Stimulated activated CD8-positive, alpha-beta memory T cell treated with anti-CD3 and anti-CD28 coated beads, Interleukin-12 subunit alpha, Interleukin-12 subunit beta, amount 100 ng/mL, for 1 hour (primary cell): ENCODE data around the gene BRAF.
"Not testable (repeated sequence)": the region's sequence is repeated elsewhere in the genome, so short reads cannot be mapped to it uniquely, and the experiment has no call there.

Experiments used
- DNase-seq: peaks from one replicate; pipeline ENCODE4 v3.0.0-alpha.2; 2020; ENCODE audit warnings: low read depth

Gene BRAF

DNA sequence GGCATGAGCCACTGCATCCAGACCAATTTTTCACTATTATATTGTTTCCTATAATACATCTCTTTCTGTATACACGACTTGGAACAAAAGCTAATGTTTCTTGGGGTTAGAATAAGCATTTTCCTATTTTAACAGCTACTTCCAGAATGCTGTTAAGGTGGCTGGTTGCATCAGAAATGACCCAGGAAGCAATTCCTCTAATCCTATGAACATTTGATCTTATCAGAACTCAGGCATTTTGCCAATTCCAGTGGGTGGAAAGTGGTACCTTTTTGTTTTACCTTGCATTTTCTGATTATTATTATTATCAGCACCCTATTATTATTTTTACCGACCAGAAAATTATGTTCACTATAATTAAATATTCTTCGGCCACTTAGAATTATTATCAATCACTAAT, 154.9 kb downstream of the BRAF start:
- no peak for DNase-seq

DNA sequence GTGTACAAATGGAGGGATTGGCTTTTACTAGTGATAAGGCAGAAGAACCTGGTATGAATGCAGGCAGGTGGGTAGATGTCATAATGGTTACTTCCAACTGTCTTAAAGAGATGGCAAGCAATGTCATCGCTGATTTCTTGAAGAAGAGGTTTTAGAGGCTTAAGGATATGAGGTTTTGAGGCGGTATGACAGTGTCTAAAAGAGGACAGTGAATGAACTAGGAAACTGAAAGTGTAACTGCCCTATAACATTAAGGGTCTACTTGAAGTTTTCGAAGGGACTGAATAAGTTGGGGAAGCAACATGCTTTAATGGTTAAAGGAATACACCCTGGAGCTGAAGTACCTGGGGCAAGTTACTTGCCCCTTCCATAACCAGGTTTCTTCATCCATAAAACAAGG, 157.3 kb downstream of the BRAF start:
- no peak for DNase-seq

DNA sequence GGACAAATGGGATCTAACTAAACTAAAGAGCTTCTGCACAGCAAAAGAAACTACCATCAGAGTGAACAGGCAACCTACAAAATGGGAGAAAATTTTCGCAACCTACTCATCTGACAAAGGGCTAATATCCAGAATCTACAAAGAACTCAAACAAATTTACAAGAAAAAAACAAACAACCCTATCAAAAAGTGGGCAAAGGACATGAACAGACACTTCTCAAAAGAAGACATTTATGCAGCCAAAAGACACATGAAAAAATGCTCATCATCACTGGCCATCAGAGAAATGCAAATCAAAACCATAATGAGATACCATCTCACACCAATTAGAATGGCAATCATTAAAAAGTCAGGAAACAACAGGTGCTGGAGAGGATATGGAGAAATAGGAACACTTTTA, 159.3 kb downstream of the BRAF start:
- not testable (repeated sequence) for DNase-seq

DNA sequence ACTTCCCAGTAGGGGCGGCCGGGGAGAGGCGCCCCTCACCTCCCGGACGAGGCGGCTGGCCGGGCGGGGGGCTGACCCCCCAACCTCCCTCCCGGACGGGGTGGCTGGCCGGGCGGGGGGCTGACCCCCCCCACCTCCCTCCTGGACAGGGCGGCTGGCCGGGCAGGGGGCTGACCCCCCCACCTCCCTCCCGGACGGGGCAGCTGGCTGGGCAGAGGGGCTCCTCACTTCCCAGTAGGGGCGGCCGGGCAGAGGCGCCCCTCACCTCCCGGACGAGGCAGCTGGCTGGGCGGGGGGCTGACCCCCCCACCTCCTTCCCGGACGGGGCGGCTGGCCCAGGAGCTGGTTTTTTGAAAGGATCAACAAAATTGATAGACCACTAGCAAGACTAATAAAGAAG, 161.6 kb downstream of the BRAF start:
- not testable (repeated sequence) for DNase-seq

DNA sequence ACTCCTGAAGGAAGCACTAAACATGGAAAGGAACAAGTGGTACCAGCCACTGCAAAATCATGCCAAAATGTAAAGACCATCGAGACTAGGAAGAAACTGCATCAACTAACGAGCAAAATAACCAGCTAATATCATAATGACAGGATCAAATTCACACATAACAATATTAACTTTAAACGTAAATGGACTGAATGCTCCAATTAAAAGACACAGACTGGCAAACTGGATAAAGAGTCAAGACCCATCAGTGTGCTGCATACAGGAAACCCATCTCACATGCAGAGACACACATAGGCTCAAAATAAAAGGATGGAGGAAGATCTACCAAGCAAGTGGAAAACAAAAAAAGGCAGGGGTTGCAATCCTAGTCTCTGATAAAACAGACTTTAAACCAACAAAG, 163.4 kb downstream of the BRAF start:
- DNase-seq = not testable (repeated sequence)

DNA sequence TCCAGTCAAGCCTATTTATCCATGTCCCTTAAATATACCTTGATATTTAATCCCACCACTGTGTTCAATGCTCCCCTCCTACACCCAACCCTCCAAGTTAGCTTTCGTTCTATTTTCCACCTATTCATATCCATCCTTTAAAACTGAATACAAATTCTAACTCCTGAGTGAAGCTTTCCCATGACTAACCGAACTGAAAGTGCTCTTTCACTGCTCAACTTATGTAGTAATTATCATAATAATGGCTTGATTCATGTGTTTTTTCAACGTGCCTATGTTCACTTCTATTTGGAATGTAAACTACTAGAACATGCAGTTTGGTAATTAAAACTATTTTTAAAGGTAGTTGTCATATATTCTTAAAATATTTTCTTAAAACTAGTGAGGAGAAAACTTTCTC, 170.2 kb downstream of the BRAF start:
- no peak for DNase-seq

DNA sequence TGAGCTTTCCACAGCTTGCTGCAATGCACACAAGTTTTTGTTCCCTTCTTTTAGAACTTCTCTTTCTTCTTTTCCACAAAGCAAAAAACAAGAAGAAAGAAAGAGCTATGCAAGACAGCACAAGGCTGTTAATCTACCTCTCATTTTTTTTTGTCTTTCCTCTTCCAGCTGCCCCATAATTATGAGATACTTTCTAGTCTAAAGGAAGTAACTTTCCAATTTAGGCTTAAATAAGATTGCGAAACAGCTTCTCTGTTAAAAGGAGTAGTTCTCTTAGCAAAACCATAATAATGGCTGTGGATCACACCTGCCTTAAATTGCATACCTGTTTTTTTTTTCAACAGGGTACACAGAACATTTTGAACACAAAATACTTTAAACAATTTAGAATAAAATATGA, 172.2 kb downstream of the BRAF start:
- no peak for DNase-seq

DNA sequence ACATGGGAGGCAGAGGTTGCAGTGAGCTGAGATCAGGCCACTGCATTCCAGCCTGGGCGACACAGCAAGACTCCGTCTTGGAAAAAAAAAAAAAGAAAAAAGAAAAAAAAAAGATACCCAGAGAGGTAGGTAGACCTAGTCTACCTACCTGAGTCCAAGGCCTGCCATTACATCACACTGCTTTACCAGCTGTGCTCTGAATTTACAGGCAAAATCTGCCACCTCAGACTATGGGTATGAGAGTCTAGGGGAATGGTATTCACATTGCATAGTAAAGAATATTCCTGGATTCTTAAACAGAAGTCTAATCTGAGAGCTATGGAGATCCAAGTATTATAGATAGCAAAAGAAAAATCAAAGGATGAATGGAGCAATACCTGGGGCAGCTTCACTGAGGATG, 178.0 kb downstream of the BRAF start:
- no peak for DNase-seq

DNA sequence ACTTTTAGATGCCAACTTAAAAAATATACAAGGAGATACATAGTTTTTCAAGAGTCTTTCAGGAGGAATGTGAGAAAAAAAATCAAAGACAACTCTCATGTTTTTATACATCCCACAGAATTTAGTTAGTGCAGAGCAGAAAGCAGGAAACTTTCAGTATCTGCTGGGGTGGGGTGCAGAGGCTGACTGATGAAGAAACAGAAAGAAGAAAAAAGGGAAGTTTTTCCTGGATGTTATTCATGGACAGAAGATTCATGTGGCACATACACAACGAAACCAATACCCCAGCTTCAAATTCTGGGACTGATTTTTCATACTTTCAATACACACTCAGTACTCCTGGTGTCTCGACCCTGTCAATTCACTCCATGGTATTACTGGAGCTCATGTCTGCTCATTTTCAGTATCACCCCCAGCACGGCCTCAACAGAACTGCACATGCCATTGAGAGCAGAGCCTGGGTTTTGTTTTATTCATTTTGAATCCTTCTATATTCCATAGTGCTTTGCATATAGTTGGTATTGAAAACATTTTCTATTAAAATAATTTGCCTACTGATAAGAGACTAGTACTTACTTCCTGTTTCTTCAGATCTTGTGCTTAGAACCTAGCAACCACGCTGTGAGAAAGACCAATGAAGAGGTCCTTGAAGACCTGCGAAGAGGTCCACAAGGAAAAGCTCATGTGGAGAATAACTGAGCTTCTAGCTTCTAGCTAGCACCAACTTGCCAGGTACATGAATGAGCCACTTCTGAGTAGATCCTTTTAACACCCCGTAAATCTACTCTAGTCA, 179.3 kb downstream of the BRAF start:
- DNase-seq = no peak

DNA sequence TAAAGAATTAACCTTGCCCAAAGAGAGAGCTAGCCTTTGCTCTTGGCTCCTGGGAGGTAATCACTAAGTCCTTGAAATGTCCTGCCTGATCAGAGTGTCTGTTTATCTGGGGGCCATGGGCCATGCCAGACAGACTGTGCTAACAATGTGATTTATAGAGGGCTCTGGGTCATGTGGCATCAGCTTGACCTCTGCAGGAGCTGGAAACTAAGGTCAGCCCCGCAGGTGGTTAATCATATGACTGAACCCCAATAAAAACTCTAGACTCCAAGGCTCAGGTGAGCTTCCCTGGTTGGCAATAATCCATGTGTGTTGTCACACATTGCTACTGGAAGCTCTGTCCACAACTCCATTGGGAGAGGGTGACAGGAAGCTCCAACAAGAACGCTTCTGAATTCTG, 180.7 kb downstream of the BRAF start:
- no peak for DNase-seq

DNA sequence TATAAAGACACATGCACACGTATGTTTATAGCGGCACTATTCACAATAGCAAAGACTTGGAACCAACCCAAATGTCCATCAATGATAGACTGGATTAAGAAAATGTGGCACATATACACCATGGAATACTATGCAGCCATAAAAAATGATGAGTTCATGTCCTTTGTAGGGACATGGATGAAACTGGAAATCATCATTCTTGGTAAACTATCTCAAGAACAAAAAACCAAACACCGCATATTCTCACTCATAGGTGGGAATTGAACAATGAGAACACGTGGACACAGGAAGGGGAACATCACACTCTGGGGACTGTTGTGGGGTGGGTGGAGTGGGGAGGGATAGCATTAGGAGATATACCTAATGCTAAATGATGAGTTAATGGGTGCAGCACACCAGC, 181.5 kb downstream of the BRAF start:
- DNase-seq = not testable (repeated sequence)

DNA sequence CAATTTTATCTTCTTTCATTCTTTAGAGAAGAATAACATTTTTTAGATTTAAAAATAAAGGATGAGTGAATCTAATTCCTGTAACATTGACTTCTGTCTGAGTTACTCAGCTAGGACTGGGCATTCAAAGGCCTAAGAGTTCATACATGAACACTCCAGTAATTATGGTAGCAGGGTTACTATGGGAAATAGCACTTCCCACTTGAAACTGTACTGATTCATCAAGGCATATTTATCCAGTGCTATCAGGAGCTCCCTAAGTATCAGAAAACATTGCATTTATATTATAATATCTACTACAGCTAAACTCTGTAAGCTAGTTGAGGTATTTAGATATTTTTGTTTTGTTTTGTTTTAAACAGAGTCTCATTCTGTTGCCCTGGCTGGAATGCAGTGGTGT, 186.4 kb downstream of the BRAF start:
- DNase-seq = no peak

DNA sequence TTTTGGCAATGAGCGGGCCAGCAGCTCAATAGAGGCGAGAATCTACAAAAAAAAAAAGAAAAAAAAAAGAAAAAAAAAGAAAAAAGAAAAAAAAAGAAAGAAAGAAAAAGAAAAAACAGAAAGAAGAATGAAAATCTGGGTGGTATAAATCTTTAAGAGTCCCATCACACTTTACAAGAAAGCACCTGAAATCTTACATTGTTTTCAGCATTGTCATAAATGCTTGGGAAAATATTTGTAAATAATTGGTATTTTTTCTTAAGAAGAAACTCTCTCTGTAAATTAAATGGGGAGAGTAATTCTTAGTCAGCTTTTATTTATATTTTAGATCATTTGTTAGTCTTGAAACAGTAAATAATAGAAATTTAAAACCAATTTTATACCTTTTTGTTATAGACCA, 190.0 kb downstream of the BRAF start:
- no peak for DNase-seq

DNA sequence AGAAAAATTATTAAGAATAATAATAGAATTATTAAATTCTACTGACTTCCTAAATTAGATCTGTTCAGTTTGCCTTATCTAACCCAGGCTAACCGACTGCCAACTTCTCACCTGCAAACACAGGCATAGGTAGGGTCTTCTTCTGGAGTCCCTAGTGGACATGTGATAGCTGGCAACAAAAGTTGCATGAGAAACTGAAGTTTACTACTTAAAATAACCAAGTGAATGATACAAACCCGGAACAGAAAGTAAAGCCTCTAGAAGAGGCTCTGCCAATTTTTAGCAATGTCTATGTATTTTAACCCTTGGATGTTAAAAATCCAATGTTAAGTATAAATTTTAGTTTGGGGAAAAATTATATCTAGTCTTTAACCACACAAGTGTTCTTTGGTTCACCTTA, 190.6 kb downstream of the BRAF start:
- DNase-seq = no peak

DNA sequence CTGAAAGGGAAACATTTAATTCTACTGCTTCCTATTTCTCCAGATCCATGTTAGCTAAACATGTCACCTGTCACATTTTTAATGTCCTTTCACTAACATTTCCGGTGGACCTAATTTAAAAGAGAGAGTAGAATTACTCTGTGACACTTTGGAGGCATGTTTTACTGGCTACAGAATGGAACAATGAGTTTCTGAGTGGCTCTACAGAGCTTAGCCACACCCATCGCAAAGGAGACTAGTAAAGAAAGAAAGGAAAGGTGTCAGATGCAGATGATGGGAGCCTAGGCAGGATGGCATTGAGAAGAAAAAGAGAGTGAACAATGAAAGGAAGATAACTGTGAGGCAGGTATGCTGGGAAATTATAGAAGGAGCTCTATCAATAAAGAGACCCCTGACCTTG, 192.3 kb downstream of the BRAF start:
- DNase-seq = no peak

DNA sequence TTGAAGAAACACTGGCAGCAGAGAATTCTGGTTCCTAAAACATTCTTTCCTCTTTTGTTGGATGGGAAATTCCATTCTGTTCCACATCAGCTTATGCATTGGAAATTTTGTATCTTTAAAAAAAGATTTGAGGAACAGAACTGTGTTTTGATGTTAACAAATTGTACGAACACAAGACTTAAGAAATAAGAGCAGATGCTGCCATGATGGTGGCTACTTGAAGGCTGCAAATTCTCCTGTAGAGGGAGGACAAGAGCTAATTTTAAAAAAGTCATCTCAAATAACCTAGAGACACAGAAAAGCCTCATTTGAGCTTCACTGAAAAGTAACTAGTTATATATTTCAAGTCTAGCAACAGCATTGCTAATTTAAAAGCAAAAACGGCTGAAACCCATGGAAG, 198.4 kb downstream of the BRAF start:
- DNase-seq = no peak

DNA sequence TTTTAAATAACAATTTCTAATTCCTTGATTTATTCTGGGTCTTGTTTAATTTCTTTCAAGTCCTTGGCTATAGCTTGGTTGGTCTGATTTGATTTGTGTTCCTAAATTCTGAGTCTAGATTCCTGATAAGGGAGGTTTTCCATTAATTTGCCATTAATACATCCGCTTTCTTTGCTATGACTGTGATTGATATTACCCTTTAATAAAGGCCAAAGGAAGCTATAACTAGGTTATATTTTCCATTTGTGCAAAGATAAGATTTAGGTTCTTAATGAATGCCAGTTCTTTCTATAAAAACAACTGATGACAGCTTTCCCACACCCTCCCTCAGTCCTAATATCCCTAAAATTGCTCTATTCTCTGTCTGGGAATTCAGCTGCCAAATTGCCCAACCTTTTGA, 200.0 kb downstream of the BRAF start:
- no peak for DNase-seq

DNA sequence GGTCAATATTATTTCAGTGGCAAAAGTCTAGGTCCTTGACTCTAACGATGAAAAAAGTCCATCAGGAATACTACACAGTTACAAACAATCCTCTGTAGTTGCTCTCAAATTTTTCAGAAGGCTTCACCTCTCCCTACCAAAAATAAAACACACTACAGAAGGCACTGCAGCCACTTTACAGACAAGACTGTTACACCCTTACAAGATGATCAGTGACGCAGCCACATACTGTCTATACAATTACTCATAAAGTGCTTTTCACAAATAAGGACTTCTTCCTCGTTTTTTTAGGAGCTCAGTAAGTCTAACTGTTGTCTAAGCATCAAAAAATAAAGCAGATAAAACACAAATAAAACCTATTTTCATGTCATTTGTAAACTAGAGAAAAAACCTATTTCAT, 201.2 kb downstream of the BRAF start:
- DNase-seq = no peak

DNA sequence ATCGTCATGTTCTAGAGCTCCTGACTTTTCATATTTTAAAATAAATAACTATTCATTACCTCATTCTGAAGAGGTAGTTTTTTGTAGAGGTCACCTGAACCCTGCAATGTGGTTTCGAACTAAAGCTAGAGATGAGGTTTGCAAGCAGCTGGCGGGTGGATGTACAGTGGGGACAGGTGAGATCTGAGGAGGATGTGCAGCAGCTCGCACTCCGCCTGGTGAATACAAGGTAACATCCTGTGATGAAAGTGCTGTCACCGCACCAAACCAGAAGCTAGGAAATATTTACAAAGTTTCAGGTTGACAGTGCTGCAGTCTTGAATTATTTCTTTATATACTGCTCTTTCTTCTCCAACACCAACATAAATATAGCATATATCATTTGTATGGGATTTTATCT, 201.7 kb downstream of the BRAF start:
- DNase-seq = peak; percentile 10

DNA sequence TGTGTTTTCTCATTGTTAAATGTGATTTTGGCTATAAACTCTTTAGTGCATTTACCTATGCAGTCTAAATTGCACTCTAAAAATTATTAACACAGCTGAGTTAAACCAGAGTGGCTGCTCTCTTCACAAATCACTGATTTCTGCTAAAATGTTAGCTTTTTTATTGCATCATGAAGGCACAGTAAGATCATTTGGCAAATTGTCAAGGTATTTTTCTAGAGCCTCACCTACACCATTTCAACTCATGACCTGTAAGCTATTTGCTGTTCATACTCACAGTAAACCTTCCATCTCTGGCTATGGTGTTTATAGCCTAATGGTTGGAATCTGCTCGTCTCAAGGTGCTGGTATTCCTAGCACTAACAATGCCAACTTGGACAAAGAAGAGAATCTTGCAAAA, 202.5 kb downstream of the BRAF start:
- DNase-seq = no peak

DNA sequence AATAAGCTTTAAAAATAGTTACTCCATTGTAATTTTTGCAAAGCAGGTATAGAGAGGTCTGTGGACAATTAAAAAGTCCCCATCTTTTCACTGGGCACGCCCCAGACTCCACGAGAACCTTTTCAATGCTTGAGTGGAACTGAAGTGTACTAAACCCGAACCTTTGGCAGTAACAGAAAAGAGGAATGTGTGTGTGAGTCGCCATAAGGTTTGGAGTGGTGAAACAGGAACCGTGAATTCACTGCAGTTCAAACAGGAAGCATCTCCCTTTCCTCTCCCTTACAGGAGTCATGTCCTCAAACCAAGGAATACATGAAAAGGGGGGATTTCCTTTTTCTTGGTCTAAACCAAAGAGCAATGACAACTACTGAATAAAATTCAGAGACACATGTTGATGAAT, 205.0 kb downstream of the BRAF start:
- no peak for DNase-seq

DNA sequence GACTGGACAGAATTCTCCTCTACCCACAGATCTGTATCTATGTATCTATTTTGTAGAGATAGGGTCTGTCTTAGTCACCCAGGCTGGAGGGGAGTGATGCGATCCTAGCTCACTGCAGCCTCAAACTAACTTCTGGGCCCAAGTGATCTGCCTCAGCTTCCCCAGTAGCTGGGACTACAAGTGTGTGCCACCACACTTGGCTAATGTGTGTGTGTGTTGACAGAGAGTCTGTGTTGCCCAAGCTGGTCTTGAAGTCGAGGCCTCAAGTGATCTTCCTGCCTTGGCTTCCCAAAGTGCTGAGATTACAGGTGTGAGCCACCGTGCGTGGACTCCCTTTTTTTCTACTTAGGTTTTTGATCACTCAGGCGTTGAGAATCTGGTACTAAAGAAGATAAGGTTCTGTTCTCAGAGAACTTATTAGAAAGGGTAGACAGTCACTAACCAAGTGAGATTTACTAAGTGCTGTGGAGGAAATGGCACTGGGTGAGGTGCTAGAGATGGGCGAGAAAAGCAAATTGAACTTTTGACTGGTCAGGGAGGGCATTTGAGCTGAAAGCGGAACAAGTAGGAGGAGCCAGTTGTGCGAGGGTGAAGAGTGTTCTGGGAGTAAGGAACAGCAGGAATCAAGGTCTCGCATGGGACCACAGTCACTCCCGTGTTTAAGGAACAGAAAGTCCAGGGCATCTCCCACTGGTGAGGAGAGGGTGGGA, 210.2 kb downstream of the BRAF start:
- no peak for DNase-seq

DNA sequence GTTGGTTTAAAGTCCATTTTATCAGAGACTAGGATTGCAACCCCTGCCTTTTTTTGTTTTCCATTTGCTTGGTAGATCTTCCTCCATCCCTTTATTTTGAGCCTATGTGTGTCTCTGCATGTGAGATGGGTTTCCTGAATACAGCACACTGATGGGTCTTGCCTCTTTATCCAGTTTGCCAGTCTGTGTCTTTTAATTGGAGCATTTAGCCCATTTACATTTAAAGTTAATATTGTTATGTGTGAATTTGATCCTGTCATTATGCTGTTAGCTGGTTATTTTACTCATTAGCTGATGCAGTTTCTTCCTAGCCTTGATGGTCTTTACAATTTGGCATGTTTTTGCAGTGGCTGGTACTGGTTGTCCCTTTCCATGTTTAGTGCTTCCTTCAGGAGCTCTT, 212.3 kb downstream of the BRAF start:
- not testable (repeated sequence) for DNase-seq

DNA sequence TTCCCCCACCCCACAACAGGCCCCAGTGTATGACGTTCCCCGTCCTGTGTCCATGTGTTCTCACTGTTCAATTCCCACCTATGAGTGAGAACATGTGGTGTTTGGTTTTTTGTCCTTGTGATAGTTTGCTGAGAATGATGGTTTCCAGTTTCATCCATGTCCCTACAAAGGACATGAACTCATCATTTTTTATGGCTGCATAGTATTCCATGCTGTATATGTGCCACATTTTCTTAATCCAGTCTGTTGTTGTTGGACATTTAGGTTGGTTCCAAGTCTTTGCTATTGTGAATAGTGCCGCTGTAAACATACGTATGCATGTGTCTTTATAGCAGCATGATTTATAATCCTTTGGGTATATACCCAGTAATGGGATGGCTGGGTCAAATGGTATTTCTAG, 216.0 kb downstream of the BRAF start:
- not testable (repeated sequence) for DNase-seq
